Activated CD4-positive, alpha-beta memory T cell treated with anti-CD3 and anti-CD28 coated beads for 36 hours (primary cell): Measurements from ENCODE around the gene BICC1. TPM values are rescaled to one million over a fixed set of nuclear protein-coding genes. Genes with fewer than 3 reads are reported as not detected.

Experiments used
- CTCF ChIA-PET: fragments of 350-600 bp; sonication (Branson Sonifier 250); formaldehyde crosslinking; loops from one replicate; lab custom pipeline; 2021; ENCODE audit warnings: antibody characterized with exemption, inconsistent platforms; lab: Charles Lee
- POLR2A ChIA-PET: fragments of 350-600 bp; sonication (Branson Sonifier 250); formaldehyde crosslinking; loops from one replicate; lab custom pipeline; 2021; ENCODE audit warnings: antibody characterized with exemption; lab: Charles Lee
- DNase-seq: peaks from one replicate; pipeline ENCODE4 v3.0.0-alpha.2; 2020
- H3K27ac Mint-ChIP-seq: one replicate; pipeline ENCODE4 v1.8.0; 2021; ENCODE audit warnings: mixed read lengths
- H3K27me3 Mint-ChIP-seq: one replicate; pipeline ENCODE4 v1.8.0; 2021; ENCODE audit warnings: mixed read lengths
- H3K36me3 Mint-ChIP-seq: one replicate; pipeline ENCODE4 v1.8.0; 2021; ENCODE audit warnings: mixed read lengths
- H3K4me1 Mint-ChIP-seq: one replicate; pipeline ENCODE4 v1.8.0; 2021; ENCODE audit warnings: low read depth, mixed read lengths
- H3K4me3 Mint-ChIP-seq: one replicate; pipeline ENCODE4 v1.8.0; 2021; ENCODE audit warnings: mild to moderate bottlenecking, mixed read lengths
- H3K9me3 Mint-ChIP-seq: one replicate; pipeline ENCODE4 v1.8.0; 2021; ENCODE audit warnings: mixed read lengths
- intact Hi-C: fragments of 100-400 bp; cut with micrococcal nuclease; formaldehyde crosslinking; loops from one replicate; pipeline ENCODE4 v1.15.1; 2023
- total RNA-seq, 2 experiments: library from RNA; stranded (reverse); gene quantifications; one replicate each; pipeline ENCODE4 v1.2.3, GENCODE V29; 2021

The BICC1 gene
- total RNA-seq, 2 experiments from 2014 or later: not detected

GRCh38 chr10:58747687-58748086 lies 235.0 kb downstream of the BICC1 start:
- H3K27me3 Mint-ChIP-seq: no peaks in the 10 kb centered on the region
- ChIA-PET CTCF (no interaction called here), POLR2A (no interaction called here)
- no peak for DNase-seq
- H3K9me3 Mint-ChIP-seq: no peaks in the 10 kb centered on the region
- H3K4me1 Mint-ChIP-seq: no peaks in the 10 kb centered on the region
- no peak overlapping the region for H3K4me3 Mint-ChIP-seq
- intact Hi-C loops: no loop called here
- no peak overlapping the region for H3K27ac Mint-ChIP-seq
- H3K36me3 Mint-ChIP-seq: no peaks in the 10 kb centered on the region

- H3K4me3 Mint-ChIP-seq: no peak overlapping the region
- intact Hi-C loops: no loop called here
- ChIA-PET POLR2A (no interaction called here), CTCF (no interaction called here)
- H3K4me1 Mint-ChIP-seq: no peaks in the 10 kb centered on the region
- no peaks in the 10 kb centered on the region for H3K9me3 Mint-ChIP-seq
- no peak overlapping the region for H3K27ac Mint-ChIP-seq
- DNase-seq: no peak
- no peaks in the 10 kb centered on the region for H3K36me3 Mint-ChIP-seq
- H3K27me3 Mint-ChIP-seq: no peaks in the 10 kb centered on the region
These were observed 240.0 kb downstream of the BICC1 start for GRCh38 chr10:58752665-58753064.

GRCh38 chr10:58753425-58753824 lies 240.8 kb downstream of the BICC1 start:
- Mint-ChIP-seq H3K36me3 (no peaks in the 10 kb centered on the region), H3K4me1 (no peaks in the 10 kb centered on the region), H3K27ac (no peak overlapping the region), H3K9me3 (no peaks in the 10 kb centered on the region), H3K27me3 (no peaks in the 10 kb centered on the region), H3K4me3 (no peak overlapping the region)
- POLR2A ChIA-PET: no interaction called here
- no peak for DNase-seq
- intact Hi-C loops: no loop called here
- CTCF ChIA-PET: no interaction called here

- Mint-ChIP-seq H3K4me3 (no peak overlapping the region), H3K27ac (no peak overlapping the region), H3K27me3 (no peaks in the 10 kb centered on the region), H3K4me1 (no peaks in the 10 kb centered on the region), H3K9me3 (no peaks in the 10 kb centered on the region), H3K36me3 (no peaks in the 10 kb centered on the region)
- no peak for DNase-seq
- ChIA-PET POLR2A (no interaction called here), CTCF (no interaction called here)
- intact Hi-C loops: no loop called here
These were observed 242.0 kb downstream of the BICC1 start for GRCh38 chr10:58754469-58755339.

- no peaks in the 10 kb centered on the region for H3K36me3 Mint-ChIP-seq
- H3K4me1 Mint-ChIP-seq: no peaks in the 10 kb centered on the region
- H3K4me3 Mint-ChIP-seq: no peak overlapping the region
- H3K9me3 Mint-ChIP-seq: no peaks in the 10 kb centered on the region
- no peak for DNase-seq
- ChIA-PET CTCF (no interaction called here), POLR2A (no interaction called here)
- no peak overlapping the region for H3K27ac Mint-ChIP-seq
- intact Hi-C loops: no loop called here
- H3K27me3 Mint-ChIP-seq: no peaks in the 10 kb centered on the region
These were observed 242.6 kb downstream of the BICC1 start for GRCh38 chr10:58755340-58755610.

GRCh38 chr10:58755677-58756076 lies 243.0 kb downstream of the BICC1 start:
- Mint-ChIP-seq H3K36me3 (no peaks in the 10 kb centered on the region), H3K27ac (no peak overlapping the region), H3K27me3 (no peaks in the 10 kb centered on the region), H3K9me3 (no peaks in the 10 kb centered on the region), H3K4me1 (no peaks in the 10 kb centered on the region), H3K4me3 (no peak overlapping the region)
- ChIA-PET CTCF (no interaction called here), POLR2A (no interaction called here)
- DNase-seq: no peak
- intact Hi-C loops: no loop called here

- H3K27ac Mint-ChIP-seq: no peak overlapping the region
- ChIA-PET CTCF (no interaction called here), POLR2A (no interaction called here)
- no peaks in the 10 kb centered on the region for H3K36me3 Mint-ChIP-seq
- intact Hi-C loops: no loop called here
- no peaks in the 10 kb centered on the region for H3K4me1 Mint-ChIP-seq
- no peaks in the 10 kb centered on the region for H3K9me3 Mint-ChIP-seq
- H3K4me3 Mint-ChIP-seq: no peak overlapping the region
- no peaks in the 10 kb centered on the region for H3K27me3 Mint-ChIP-seq
- DNase-seq: no peak
These were observed 243.6 kb downstream of the BICC1 start for GRCh38 chr10:58756130-58756719.

- intact Hi-C loops: no loop called here
- ChIA-PET CTCF (no interaction called here), POLR2A (no interaction called here)
- no peak for DNase-seq
- Mint-ChIP-seq H3K4me3 (no peak overlapping the region), H3K9me3 (no peaks in the 10 kb centered on the region), H3K36me3 (no peaks in the 10 kb centered on the region), H3K27ac (no peak overlapping the region), H3K27me3 (no peaks in the 10 kb centered on the region), H3K4me1 (no peaks in the 10 kb centered on the region)
These were observed 244.8 kb downstream of the BICC1 start for GRCh38 chr10:58757352-58758065.

GRCh38 chr10:58758321-58758720 lies 245.6 kb downstream of the BICC1 start:
- DNase-seq: no peak
- Mint-ChIP-seq H3K27me3 (no peaks in the 10 kb centered on the region), H3K9me3 (no peaks in the 10 kb centered on the region), H3K27ac (no peak overlapping the region), H3K4me1 (no peaks in the 10 kb centered on the region), H3K36me3 (no peaks in the 10 kb centered on the region), H3K4me3 (no peak overlapping the region)
- CTCF ChIA-PET: no interaction called here
- POLR2A ChIA-PET: no interaction called here
- intact Hi-C loops: no loop called here

- H3K27ac Mint-ChIP-seq: no peak overlapping the region
- intact Hi-C loops: no loop called here
- DNase-seq: no peak
- H3K36me3 Mint-ChIP-seq: no peaks in the 10 kb centered on the region
- no peaks in the 10 kb centered on the region for H3K27me3 Mint-ChIP-seq
- no peaks in the 10 kb centered on the region for H3K4me1 Mint-ChIP-seq
- POLR2A ChIA-PET: no interaction called here
- no peak overlapping the region for H3K4me3 Mint-ChIP-seq
- peaks cover 3% of the 10 kb centered on the region for H3K9me3 Mint-ChIP-seq
- CTCF ChIA-PET: no interaction called here
These were observed 251.5 kb downstream of the BICC1 start for GRCh38 chr10:58764087-58764747.

GRCh38 chr10:58765910-58766309 lies 253.2 kb downstream of the BICC1 start:
- Mint-ChIP-seq H3K27ac (no peak overlapping the region), H3K9me3 (peaks cover 3% of the 10 kb centered on the region), H3K36me3 (no peaks in the 10 kb centered on the region), H3K4me1 (no peaks in the 10 kb centered on the region), H3K4me3 (no peak overlapping the region), H3K27me3 (no peaks in the 10 kb centered on the region)
- DNase-seq: no peak
- CTCF ChIA-PET: no interaction called here
- intact Hi-C loops: no loop called here
- POLR2A ChIA-PET: no interaction called here

- H3K36me3 Mint-ChIP-seq: no peaks in the 10 kb centered on the region
- no peaks in the 10 kb centered on the region for H3K4me1 Mint-ChIP-seq
- intact Hi-C loops: no loop called here
- no peak overlapping the region for H3K4me3 Mint-ChIP-seq
- POLR2A ChIA-PET: no interaction called here
- no peak overlapping the region for H3K27ac Mint-ChIP-seq
- CTCF ChIA-PET: no interaction called here
- H3K9me3 Mint-ChIP-seq: peaks cover 3% of the 10 kb centered on the region
- H3K27me3 Mint-ChIP-seq: no peaks in the 10 kb centered on the region
- DNase-seq: no peak
These were observed 255.0 kb downstream of the BICC1 start for GRCh38 chr10:58767652-58768051.
